Testis (tissue), 2 donors: ENCODE results near the gene GLOD4.

Experiments
- POLR2A ChIP-seq: fragments of 450-650 bp; IDR thresholded peaks from one replicate; pipeline ENCODE4 v1.6.1; 2017; ENCODE audit warnings: antibody characterized with exemption, mild to moderate bottlenecking, moderate library complexity
- TF ChIP-seq, protein P1 (sequence below), 3 experiments: fragments of 450-650 bp in 2 of 3; fragments of 200-600 bp in 1 of 3; sonication (generic) in 1 of 3; IDR thresholded peaks; one replicate each; pipeline ENCODE4 v1.5.1; 2016 to 2019; ENCODE audit warnings: antibody characterized with exemption in 3 of 3, mild to moderate bottlenecking in 2 of 3, moderate library complexity in 1 of 3

DNA sequence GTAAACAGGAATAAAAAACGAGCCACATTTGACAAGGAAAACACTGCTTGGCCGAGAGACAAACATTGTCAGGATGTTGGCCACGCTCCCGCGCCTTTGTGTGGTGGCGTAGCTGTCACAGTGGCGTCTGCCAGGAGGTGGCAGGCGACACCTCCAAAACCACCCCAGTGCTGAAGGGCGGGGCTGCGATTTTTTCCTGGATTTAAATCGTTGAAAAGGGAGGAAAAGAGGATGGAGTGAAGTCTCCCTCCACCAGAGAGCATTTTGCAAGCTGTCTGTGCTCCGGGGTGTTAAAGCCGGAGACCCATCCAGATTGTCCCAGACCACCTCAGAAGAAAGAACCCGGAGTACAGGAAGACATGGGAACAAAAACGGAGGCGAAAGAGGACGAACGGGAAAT is 12.8 kb upstream of the GLOD4 start:
- TF ChIP-seq, protein P1, sequence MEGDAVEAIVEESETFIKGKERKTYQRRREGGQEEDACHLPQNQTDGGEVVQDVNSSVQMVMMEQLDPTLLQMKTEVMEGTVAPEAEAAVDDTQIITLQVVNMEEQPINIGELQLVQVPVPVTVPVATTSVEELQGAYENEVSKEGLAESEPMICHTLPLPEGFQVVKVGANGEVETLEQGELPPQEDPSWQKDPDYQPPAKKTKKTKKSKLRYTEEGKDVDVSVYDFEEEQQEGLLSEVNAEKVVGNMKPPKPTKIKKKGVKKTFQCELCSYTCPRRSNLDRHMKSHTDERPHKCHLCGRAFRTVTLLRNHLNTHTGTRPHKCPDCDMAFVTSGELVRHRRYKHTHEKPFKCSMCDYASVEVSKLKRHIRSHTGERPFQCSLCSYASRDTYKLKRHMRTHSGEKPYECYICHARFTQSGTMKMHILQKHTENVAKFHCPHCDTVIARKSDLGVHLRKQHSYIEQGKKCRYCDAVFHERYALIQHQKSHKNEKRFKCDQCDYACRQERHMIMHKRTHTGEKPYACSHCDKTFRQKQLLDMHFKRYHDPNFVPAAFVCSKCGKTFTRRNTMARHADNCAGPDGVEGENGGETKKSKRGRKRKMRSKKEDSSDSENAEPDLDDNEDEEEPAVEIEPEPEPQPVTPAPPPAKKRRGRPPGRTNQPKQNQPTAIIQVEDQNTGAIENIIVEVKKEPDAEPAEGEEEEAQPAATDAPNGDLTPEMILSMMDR (IDR thresholded peaks at IDR 0.05): peak; percentile 63 to 84 (median 82)
- TF ChIP-seq POLR2A: no peak
